GM19467 (cell line): ENCODE measurements around the gene ROR1.
"Not testable (repeated sequence)": the region's sequence is repeated elsewhere in the genome, so short reads cannot be mapped to it uniquely, and the experiment has no call there.

Experiments
- ATAC-seq: cut with Tn5 transposase; IDR thresholded peaks from one replicate; pipeline ENCODE4 v1.9.1; 2021; ENCODE audit warnings: mild to moderate bottlenecking, moderate library complexity; ENCODE audit not compliant: unreplicated experiment

The ROR1 gene

GRCh38 chr1:63821091-63822005 lies 47.5 kb downstream of the ROR1 start:
- no peak for ATAC-seq

GRCh38 chr1:63822540-63822939 lies 48.7 kb downstream of the ROR1 start:
- ATAC-seq = no peak

DNA sequence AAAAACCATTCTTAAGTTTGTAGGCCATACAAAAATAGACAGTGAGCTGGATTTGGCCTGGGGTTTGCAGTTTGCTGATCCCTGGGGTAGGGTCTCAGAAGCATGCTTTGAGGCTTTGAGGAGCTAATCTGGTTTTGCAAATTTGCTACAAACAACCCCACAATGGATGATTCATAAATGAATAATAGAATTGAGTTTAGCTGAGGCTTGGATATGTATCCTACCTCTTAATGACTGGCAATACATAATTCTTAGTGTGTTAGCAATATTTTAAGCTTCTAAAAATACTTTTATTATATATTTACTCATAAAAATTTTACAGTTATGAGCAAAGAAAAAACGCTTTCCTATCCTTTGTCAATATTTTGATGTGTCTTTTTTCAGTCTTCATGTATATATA lies 50.6 kb downstream of the ROR1 start:
- ATAC-seq = no peak

DNA sequence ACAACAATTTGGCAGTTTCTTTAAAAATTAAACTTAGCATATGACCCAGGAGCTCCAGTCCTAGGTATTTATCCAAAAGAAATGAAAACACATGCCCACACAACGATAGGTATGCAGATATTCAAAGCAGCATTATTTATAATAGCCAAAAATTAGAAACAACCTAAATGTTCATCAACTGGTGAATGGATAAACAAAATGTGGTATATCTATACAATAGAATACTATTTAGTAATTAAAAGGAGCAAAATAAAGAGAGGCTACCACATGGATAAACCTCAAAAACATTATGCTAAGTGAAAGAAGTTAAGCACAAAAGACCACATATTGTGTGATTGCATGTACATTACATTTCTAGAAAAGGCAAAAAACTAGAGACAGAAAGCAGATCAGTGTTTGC lies 51.3 kb downstream of the ROR1 start:
- ATAC-seq = no peak

DNA sequence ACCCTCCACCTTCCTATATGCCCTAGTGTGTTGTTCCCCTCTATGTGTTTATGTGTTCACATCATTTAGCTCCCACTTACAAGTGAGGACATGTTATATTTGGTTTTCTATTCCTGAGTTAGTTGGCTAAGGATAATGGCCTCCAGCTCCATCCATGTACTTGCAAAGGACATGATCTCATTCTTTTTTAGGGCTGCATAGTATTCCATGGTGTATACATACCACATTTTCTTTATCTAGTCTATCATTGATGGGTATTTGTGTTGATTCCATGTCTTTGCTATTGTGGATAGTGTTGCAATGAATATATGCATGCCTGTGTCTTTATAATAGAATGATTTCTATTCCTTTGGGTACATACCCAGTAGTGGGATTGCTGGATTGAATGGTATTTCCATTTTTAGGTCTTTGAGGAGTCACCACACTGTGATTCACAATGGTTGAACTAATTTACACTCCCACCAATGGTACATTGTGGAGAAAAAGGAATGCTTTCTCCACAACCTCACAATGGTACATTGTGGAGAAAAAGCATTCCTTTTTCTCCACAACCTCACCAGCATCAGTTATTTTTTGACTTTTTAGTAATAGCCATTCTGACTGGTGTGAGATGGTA lies 52.5 kb downstream of the ROR1 start:
- ATAC-seq = not testable (repeated sequence)

- no peak for ATAC-seq
These were observed 53.8 kb downstream of the ROR1 start for GRCh38 chr1:63827411-63828321.

DNA sequence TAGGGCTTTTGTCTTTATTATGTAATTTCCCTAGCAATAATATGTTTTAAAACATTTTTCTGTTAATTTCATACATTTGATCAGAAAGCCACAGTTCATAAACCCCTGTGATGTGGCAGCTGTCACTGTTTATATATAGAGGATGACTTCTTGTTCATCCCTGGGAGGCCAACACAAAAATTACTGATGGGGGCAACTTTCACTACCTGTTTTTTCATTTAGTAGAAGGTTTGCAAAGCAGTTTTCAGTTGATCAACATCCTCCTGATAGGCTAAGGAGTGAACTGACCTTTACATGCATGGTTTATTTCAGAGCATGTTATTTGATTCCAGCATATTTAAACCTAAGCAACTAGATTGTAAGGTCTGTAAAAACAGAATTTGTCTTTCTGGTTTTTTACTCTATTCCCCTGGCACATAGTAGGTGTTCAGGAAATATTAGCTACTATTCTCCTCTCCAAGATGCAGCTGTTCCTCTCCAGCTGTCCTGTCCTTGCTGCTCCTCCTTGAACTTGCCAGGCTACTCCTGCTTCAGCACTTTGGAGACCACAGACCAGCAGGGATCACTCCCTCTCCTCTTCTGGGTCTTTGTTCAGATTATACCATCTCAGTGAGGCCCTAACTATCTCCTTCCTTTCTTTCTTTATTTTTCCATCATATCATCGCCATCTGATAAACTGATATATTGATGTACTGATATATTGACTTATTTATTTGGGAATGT lies 54.7 kb downstream of the ROR1 start:
- peak; percentile 76 for ATAC-seq

- no peak for ATAC-seq
These were observed 55.8 kb downstream of the ROR1 start for GRCh38 chr1:63829349-63830327.

- ATAC-seq = no peak
These were observed 57.6 kb downstream of the ROR1 start for GRCh38 chr1:63831409-63831808.

GRCh38 chr1:63833363-63834119 lies 59.7 kb downstream of the ROR1 start:
- no peak for ATAC-seq

DNA sequence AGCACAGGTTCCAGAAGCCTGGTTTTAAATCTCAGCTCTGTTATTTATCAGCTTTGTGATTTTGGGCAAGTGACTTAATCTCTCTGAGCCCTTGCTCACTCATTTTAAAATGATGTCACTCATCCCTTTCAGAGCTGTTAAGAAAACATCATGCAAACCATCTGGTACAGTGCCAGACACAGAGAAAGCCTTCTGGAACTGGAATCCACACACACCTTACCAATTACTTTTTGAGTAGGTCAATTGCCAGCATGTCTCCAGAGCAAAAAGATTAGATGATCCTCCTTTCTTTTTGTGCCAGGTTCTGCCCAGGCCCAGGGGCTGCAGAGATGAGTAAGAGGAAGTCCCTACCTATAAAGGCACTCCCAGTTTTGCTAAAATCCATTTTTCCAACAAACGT lies 61.3 kb downstream of the ROR1 start:
- ATAC-seq = no peak

- ATAC-seq = no peak
These were observed 62.6 kb downstream of the ROR1 start for GRCh38 chr1:63836374-63836773.

DNA sequence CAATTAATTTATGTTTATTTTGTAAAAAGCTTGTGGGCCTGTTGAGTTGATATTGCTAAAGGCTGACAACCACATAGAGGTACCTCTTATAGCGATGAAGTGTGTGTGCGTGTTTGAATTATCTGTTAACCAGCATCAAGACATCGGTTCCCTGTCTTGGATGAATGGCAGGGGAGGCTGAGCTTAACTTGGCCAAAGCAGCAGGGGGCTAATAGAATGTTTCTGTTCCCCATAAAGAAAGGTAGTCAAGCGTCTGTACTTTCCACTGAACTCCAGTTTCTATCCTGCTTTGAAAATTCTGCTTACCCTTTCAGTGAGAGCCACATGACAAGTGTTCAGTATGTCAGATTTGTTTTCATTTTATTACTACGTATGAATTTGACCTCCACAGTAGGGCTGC lies 63.0 kb downstream of the ROR1 start:
- no peak for ATAC-seq

DNA sequence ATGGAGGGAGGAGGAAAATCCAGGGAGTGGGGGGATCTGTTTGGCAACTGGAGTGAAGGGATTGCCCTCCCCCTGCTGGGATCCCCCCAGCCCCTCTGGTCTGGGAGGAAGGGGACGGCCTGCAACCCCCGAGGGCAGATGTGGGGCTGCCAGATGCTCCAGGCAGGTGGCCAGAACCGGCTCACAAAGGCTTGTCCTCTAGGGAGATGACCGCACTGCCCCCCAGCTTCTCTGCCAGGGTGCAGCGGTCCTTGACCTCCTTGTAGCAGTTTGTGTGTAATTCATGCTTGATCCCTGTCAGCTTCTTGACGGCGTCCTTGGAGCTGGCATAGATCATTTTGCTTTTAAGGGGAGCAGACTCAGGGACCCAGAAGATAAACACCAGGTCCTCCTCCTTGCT lies 69.2 kb downstream of the ROR1 start:
- no peak for ATAC-seq

GRCh38 chr1:63843884-63844283 lies 70.1 kb downstream of the ROR1 start:
- ATAC-seq = no peak

- no peak for ATAC-seq
These were observed 71.5 kb downstream of the ROR1 start for GRCh38 chr1:63845346-63845745.

- no peak for ATAC-seq
These were observed 73.6 kb downstream of the ROR1 start for GRCh38 chr1:63847308-63847910.

DNA sequence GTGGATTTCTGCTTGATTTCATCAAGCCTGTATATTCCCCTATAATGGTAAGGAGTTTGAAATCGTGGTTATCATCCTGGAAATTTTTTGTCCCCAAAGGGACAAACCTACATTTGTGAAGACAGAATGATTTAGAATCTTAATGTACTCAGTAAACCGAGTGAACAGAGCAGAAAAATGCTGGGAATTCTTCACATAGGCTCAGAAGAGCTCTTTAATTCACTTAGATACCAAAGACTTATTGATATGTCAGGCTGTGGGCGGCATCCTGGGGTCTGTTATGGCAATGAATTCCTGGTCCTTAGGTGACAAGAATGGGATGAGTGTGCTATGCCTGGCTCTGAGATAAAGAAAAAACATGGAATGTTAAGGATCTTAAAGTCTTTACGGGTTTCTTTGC lies 74.9 kb downstream of the ROR1 start:
- ATAC-seq = no peak
